ENCODE data around the gene TMEM147.

The TMEM147 gene

GRCh38 chr19:35545001-35545854 lies at the start of gene TMEM147:
TMEM147 (plus strand) TSS chr19:35545626; CDS start chr19:35545740, 114 bp downstream.
- DNase-seq (ENCODE audit: low spot score) = peak; percentile 99

- DNase-seq (ENCODE audit: low spot score) = no peak
Observed at GRCh38 chr19:35497406-35497805, 48.0 kb upstream of the TMEM147 start.

GRCh38 chr19:35498220-35498619 lies 47.2 kb upstream of the TMEM147 start:
- no peak for DNase-seq (ENCODE audit: low spot score)

- DNase-seq (ENCODE audit: low spot score) = no peak
Observed at GRCh38 chr19:35498984-35499527, 46.4 kb upstream of the TMEM147 start.

GRCh38 chr19:35500611-35501010 lies 44.8 kb upstream of the TMEM147 start:
- no peak for DNase-seq (ENCODE audit: low spot score)

- no peak for DNase-seq (ENCODE audit: low spot score)
Observed at GRCh38 chr19:35501684-35502083, 43.7 kb upstream of the TMEM147 start.

- DNase-seq (ENCODE audit: low spot score) = no peak
Observed at GRCh38 chr19:35502751-35503150, 42.7 kb upstream of the TMEM147 start.

GRCh38 chr19:35506011-35506410 lies 39.4 kb upstream of the TMEM147 start:
- DNase-seq (ENCODE audit: low spot score) = no peak

GRCh38 chr19:35507561-35507960 lies 37.9 kb upstream of the TMEM147 start:
- DNase-seq (ENCODE audit: low spot score) = no peak

GRCh38 chr19:35508129-35508528 lies 37.3 kb upstream of the TMEM147 start:
- no peak for DNase-seq (ENCODE audit: low spot score)

- DNase-seq (ENCODE audit: low spot score) = peak; percentile 58
Observed at GRCh38 chr19:35509018-35509652, 36.3 kb upstream of the TMEM147 start.

GRCh38 chr19:35509861-35510625 lies 35.4 kb upstream of the TMEM147 start:
- peak; percentile 96 for DNase-seq (ENCODE audit: low spot score)

GRCh38 chr19:35510626-35510964 lies 34.8 kb upstream of the TMEM147 start:
- DNase-seq (ENCODE audit: low spot score) = no peak

- DNase-seq (ENCODE audit: low spot score) = no peak
Observed at GRCh38 chr19:35511337-35511736, 34.1 kb upstream of the TMEM147 start.

- DNase-seq (ENCODE audit: low spot score) = no peak
Observed at GRCh38 chr19:35512831-35513627, 32.4 kb upstream of the TMEM147 start.

- DNase-seq (ENCODE audit: low spot score) = no peak
Observed at GRCh38 chr19:35513628-35514281, 31.7 kb upstream of the TMEM147 start, which contains the start of gene DMKN. DMKN (minus strand) TSS chr19:35513649; CDS start chr19:35513475, 174 bp downstream.

GRCh38 chr19:35514282-35514809 lies 31.1 kb upstream of the TMEM147 start:
- no peak for DNase-seq (ENCODE audit: low spot score)

GRCh38 chr19:35516310-35516709 lies 29.1 kb upstream of the TMEM147 start:
- no peak for DNase-seq (ENCODE audit: low spot score)

GRCh38 chr19:35517342-35517741 lies 28.1 kb upstream of the TMEM147 start:
- DNase-seq (ENCODE audit: low spot score) = no peak

- no peak for DNase-seq (ENCODE audit: low spot score)
Observed at GRCh38 chr19:35518313-35518712, 27.1 kb upstream of the TMEM147 start.

- no peak for DNase-seq (ENCODE audit: low spot score)
Observed at GRCh38 chr19:35519291-35519690, 26.1 kb upstream of the TMEM147 start.

Measured in HuH-7.5 (cell line).